HG02981 (cell line): ENCODE results near the gene DGKQ.

Experiments
- ATAC-seq: cut with Tn5 transposase; IDR thresholded peaks from one replicate; pipeline ENCODE4 v1.9.1; 2021; ENCODE audit warnings: mild to moderate bottlenecking, moderate library complexity; ENCODE audit not compliant: unreplicated experiment

Gene DGKQ

GRCh38 chr4:996030-996996 lies 22.9 kb upstream of the DGKQ start:
- no peak for ATAC-seq

- no peak for ATAC-seq
These were observed 22.1 kb upstream of the DGKQ start for GRCh38 chr4:995311-996026.

DNA sequence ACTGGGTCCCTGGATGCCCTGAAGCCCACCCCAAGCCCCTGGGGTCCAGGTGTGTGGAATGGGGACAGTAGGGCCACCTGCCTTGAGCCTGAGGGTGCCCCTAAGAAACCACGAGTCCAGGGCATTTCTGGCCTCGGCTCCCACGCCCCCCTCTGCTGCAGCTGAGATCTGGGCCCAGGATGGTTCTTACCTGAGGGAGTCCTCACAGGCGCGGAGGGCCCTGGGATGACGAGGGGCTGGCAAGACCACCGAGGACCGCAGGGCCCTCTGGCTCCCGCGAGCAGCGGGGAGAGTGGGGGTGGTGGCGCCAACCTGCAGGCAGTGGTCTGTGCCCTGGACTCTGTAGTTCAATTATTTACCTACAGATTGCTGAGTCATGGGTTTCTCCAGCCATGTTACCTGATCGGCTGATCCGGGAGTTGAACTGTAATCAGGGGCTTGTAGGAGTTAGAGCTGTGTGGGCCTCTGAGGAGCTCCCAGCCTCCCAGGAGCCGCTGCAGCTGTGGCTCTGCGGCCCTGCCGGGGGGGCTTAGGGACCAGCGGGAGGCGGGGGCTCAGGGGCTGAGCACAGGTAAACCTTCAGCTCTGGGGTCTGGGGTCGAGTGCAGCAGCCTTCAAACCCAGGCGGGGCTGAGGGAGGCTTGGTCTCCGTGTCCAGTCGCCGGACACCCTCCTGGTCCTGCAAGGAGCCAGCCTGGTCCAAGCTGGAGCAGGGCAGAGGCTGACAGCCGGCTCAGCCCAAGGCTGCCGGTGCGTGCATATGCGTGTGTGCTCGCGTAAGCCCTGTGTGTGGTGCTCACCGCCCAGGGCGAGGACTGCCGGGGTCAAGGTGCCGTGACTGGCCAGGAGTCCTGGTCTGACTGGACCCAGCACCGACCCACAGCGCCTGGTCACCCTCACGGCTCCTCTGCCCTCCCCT lies 20.0 kb upstream of the DGKQ start, which contains the start of gene SLC26A1:
Gene SLC26A1 (minus strand): TSS at position 294 of the 919 bp plus-strand sequence. CDS start 1,701 bp downstream, outside the sequence.
- no peak for ATAC-seq

DNA sequence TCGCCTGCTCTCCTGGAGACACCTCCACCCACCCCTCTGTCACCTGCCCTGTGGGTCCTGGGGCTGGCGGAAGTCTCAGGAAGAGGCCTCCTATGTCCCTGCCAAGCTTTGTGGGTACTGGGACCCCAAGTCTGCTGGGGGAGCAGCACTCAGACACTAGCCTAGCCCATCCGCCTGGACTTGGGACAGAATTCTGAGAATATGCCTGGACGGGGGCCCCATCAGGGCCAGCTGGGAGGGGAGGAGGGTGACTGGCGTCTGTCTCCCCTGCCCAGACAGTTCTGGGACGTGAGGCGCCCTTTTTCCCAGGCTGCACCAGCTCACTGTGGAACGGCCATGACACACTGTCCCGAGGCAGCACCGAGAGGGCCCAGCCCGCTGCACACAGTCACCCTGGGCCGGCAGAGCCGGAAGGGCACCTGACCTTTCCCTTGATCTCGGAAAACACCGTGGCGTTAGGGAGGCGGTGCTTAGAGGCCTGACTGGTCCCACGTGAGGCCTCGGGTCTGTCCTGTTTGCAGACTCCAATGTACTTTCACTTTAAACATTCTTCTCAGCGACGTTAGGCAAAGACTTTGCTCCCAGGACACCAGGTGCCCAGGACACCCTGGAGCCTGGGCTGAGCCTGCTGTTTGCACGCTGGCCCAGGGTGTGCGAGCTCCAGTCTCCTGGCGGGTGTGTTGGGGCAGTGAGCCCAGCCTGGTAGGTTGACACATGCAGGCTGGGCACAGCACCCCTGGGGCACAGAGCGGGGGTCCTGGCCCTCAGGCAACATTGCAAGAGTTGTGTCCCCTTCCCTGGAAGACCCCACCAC lies 19.1 kb upstream of the DGKQ start:
- no peak for ATAC-seq

DNA sequence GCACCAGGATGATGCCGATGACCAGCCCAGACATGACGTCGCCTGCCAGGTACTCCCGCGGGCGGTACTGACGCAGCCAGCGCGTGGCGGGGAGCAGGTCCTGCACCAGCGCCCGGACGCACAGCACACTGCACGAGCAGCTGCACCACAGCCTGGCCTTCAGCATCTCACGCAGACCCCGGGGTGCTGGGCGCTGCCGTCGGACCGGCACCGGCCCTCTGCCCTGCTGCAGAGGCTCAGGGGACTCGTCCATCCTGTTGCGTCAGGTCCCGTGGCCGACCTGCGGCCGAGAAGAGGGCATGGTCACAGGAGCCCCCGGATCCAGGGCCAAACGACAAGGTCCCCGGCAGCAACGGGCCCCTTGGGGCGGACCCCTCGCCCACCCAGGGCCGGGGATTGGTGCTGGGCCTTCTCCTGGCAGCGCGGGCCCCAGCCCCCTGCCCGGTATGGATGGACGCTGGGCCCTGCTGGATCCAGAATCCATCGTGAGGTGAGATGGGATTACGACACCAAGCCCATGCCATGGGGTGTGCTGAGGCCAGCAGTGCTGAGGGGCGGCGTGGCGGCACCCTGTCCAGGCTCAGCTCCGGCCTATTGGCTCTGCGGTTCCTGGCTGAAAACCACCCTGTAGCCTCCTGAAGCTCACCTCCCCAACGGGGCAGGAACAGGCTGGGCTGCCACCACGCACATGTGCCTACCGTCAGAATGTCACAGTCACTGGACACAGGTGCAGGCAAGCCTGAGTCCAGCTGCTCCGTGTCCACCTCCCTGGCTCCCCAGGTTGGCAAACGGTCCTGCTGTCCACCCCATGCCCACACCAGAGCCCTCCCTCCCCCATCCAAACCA lies 18.3 kb upstream of the DGKQ start:
- no peak for ATAC-seq

- ATAC-seq: no peak
These were observed 17.5 kb upstream of the DGKQ start for GRCh38 chr4:990746-991367.

GRCh38 chr4:989722-990471 lies 16.5 kb upstream of the DGKQ start:
- no peak for ATAC-seq

DNA sequence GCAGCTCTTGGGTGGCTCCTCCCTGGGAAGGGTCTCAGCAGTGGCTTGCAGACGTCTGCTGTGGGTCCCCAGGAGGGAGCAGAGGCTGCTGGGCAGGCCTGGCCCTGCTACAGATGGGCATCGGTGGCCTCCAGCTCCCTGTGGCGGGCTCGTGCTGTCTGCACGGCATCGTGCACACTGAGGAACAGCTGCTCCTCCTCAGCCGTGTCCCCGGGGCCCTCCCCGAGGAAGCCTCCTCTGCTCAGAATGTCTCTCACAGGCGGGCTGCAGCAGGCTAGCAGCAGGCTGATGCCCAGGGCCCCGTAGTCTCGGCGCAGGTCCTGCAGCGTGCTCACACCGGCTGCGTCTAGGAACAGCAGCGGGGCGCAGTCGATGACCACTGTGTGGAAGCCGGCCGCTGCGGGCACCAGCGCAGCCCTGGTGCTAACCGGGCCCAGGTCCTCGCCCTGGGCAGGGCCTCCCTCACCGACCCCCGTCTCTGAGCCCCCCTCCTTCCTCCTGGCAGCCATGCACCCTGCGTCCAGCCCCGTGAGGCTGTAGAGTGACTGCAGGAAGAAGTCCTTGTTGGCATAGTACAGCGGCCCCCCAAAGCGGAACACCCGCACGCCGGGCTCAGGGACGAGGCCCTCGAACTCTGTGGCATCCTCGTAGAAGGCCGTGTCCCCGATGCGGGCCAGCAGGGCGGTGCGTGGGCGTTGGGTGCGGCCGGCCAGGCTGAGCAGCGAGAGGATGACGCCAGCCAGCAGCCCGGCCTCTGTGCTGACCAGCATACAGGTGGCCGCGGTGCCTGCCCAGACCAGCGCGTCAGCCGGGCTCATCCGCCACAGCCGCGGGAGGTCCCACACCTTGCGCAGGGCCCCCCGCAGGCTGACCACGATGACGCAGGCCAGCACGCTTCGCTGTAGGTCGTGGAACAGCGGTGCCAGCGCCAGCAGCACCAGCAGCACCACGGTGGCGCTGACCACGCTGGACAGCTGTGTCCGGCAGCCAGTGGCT lies 15.7 kb upstream of the DGKQ start:
- no peak for ATAC-seq

- no peak for ATAC-seq
These were observed 14.5 kb upstream of the DGKQ start for GRCh38 chr4:987624-988513.

- ATAC-seq: peak; percentile 60
These were observed 13.7 kb upstream of the DGKQ start, which contains the start of gene IDUA for GRCh38 chr4:986879-987623. TSS of gene IDUA (plus strand) at chr4:987044. CDS start at chr4:987085, 41 bp downstream.

GRCh38 chr4:986428-986878 lies 13.1 kb upstream of the DGKQ start:
- ATAC-seq: peak; percentile 12

GRCh38 chr4:985123-985830 lies 11.9 kb upstream of the DGKQ start:
- no peak for ATAC-seq

DNA sequence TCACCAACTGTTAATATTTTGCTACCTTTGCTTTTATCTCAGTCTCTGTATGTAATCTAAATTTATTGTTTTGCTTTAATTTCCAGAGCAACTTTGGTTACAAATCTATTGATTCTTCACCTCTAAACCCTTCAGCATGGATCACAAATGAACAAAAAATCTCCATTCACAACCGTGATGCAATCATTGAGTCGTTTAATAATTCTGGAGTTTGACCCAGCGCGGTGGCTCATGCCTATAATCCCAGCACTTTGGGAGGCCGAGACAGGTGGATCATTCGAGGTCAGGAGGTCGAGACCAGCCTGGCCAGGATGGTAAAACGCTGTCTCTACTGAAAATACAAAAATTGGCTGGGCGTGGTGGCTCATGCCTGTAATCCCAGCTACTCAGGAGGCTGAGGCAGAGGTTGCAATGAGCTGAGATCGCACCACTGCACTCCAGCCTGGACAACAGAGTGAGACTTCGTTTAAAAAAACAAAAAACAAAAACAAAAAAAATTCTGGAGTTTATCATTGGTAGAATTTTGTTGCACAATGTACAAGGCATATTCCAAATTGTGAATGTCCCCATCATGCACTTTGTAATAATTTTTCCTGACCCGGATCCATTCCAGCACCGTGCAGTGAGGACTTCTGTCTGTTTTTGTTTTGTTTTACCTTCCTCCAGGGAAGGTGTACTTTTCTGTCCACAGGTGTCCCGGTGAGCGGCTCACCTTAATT lies 11.1 kb upstream of the DGKQ start:
- ATAC-seq: no peak

DNA sequence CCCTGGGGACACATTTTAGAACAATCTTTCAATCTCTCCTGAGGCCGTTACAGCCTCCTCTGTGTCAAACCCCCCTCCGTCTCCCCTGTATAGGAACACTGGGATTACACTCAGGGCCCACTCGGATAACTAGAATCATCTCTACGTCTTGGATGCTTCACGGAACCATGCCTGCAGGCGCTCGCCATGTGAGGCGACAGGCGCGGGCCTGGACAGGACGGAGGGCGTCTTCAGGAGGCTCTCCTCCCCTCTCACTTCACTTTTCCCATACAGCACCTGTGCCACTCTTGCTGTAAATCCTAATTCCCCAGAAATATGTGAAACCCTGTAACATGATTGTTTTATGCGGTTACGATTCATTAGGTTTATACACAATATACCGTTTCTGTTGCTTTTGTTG lies 9.4 kb upstream of the DGKQ start:
- no peak for ATAC-seq
